HG03280 (cell line): ENCODE results near the gene FARP1.

Experiments used
- ATAC-seq: cut with Tn5 transposase; IDR thresholded peaks from one replicate; pipeline ENCODE4 v1.9.1; 2021; ENCODE audit warnings: mild to moderate bottlenecking, moderate library complexity; ENCODE audit not compliant: unreplicated experiment

Gene FARP1

DNA sequence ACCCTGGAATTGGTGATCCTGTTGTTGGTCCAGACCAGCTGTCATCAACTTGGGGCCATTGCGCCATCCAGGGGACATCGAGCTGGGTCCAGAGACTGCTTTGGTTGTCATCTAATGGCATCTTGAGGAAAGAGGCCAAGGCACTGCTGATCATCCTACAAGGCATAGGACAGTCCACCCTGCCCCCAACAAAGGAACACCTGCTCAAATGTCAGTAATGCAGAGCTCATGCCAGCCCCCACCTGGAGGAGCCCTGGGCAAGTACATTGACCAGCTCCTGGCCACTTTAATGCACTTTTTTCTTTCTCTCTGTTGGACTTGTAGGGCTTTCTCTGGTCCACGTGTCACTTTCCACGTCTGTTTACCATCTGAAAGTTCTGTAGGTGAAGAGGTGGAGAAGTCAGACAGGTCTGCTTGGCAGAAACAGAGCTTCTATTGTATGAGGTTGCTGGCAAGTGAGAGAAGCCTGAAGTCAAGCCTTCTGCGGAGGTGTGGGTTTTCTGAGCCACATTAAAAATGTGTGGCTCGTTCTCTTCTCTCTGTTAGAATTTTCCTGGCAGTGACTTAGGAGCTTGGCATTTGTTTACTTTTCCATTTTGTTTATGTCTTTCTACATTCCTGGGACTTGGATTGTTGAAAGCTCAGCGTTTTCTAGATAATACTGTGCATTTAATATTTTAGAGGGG lies 158.2 kb downstream of the FARP1 start:
- no peak for ATAC-seq

DNA sequence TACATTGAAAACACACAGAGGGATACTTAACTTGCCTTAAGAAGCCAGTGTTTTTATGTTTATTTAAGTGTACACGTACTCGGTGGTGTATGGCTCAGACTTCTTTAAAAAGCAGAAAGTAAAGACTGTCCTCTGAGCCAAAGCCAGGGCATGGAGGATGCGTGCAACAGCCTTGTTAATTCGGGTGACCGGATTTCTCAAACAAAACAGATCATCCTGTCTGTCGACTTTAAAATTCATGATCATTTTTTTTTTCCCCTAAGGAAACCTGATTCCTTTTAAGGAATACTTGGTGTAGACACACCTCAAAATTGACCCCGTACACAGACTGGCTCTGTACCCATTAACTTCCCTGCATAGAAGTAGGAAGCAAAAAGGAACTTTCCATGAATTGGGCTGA lies 158.8 kb downstream of the FARP1 start:
- ATAC-seq = no peak

DNA sequence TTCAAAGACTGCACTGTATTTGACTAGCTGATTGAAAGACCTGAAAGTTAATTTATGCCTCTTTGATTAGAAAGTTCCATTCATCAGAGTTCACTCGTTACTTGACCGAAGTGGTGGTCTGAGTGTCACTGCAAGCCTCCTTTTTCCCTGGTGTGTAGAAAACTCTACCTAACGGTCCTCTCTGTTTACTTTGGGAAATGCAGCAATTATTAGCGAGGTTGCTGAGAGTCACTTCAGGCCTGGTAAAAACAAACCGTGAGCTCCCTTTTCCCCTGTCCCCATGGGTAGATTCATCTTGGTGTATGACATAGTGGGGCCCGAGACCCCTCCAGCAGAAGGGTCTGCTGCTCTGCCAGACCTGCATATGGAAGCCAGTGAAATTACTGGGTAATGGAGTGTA lies 161.0 kb downstream of the FARP1 start:
- ATAC-seq = no peak

DNA sequence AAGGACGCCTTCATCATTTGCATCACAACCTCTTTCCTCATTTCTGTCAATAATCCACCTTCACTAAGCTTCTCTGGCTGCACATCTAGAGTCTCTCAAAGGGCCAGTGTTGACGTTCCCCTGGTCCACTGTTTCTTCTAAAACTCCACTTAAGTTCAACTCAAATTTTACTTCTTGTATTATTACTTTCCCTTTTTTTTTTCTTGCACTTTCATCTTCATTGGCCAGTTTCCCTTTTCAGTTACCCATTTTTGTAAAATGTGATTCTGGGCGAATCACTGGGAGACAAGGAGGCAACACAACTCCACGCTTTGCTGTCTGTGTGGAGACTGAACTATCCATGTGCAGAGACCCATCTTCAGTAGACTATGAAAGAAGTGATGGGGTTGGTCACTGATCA lies 162.8 kb downstream of the FARP1 start:
- ATAC-seq = no peak

DNA sequence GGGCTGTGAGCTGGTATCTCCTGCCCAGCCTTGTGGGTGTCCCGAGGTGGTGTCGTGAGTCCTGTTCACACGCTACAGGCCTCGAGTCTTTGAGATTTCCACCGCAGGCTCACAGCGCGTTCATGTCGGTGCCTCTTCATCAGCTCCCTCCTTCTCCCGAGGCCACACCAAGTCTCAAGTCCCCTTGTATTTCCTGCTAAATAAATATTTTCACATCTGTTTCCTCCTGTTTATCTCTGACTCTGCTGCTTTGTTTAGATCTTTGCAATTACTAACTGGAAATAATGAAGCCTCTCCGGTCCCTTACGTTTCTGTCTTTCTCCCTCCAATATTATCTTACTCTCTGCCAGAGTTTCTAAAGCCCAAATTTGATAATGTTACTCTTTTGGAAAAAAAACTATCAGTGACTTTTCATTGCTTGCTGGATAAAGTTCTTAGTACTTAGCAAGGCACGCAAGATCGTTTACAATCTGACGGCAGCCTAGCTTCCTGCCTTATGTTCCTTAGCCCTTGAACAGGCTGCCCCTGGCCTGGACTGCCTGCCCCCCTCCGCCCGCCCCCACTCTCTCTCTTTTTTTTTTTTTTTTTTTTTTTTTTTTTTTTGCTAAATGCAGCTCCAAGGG lies 164.7 kb downstream of the FARP1 start:
- no peak for ATAC-seq

DNA sequence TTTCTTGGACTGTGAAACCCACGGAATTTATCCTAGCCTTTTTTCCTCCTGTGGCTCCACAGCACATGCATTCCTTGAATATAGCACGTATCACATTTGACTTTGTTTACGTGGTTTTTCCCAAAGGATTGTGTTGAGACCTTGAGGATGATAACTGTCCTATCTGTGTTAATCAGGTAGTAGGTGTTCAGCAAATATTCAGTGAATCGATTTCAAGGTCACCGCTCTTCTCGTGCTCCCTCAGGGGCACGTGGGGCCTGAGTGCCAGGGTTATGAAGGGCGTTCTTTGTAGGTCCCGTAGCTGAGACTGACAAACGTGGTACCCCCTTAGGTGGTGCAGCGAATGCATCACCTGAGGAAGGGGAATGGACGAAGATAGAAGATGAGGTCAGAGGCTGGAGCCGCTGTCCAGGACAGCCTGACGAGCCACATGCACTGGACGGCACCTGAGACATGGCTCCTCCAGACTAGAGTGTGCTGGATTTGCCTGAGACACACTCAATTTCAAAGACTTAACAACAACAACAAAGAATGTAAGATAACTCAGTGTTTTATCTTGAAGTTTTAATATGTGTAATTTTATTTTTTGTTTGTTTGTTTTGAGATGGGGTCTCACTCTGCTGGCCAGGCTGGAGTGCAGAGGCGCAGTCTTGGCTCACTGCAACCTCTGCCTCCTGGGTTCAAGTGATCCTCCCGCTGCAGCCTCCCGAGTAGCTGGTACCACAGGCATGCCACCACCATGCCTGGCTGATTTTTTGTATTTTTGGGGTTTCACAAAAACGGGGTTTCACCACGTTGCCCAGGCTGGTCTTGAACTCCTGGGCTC lies 165.4 kb downstream of the FARP1 start:
- ATAC-seq = no peak

DNA sequence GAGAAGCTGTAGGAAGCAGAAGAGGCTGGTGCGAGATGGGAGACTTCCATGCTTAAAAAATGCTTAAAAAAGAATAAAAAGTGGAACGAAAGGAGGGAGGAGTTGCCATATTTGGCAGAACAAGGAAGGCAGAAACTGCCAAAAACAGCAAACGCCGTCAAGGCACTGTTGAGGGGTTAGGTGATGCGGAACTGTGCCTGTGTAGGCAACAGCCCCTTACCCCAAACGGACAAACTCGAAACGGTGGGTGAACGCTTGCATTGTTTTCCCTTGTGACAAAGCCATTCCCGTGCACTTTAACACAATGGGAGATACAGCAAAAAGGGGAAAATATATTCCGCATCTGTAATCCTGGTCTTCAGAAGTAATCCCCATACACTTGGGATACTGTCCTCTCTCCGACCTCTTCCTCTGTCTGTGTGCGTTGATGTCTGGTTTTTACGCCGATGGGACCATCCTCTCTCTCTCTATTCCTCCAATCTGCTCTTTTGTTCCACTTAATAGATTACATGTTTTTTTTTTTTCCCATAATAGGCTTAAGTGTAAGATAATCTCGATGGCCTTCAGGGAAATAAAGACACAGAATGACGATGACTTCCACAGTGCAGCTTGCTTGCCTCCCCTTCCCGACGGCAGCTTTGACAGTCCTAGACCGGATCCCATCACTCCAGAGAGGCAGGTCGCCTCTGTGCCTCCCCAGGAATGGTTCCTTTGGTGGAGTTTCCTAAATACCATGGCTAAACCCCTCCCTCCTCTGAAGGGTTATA lies 166.9 kb downstream of the FARP1 start:
- ATAC-seq = no peak

DNA sequence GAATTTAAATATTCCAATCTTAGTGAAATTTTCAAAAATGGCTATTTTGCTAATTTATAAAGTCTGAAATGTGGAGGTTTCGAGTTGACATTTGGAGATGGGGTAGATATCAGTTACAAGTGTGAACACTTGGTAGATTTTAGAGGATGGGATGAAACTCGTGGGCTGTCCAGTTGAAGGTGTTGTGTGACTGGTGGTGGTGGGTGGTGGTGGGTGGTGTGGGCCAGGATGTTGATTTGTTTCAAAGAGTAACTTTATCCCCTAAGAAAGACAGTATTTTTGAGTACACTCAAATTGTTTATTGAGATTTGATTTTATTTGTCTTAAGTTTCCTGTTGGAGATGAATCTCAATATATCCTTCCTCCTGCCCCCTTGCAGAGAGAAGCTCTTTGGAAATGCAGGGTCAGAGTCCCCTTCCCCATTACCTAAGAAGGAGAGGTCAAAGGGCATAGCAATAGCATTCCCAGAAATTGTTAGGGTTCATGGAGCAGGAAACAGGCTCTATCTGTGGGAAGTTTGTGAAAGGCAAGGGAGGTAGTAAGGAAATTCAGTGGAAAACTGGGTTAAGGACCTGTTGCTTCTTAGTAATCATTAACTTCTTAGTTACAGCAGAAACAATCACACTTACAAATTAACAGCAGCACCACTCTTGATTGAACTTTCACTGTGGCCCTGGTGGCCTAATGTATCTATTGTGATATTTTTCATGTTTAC lies 167.7 kb downstream of the FARP1 start:
- ATAC-seq = no peak

DNA sequence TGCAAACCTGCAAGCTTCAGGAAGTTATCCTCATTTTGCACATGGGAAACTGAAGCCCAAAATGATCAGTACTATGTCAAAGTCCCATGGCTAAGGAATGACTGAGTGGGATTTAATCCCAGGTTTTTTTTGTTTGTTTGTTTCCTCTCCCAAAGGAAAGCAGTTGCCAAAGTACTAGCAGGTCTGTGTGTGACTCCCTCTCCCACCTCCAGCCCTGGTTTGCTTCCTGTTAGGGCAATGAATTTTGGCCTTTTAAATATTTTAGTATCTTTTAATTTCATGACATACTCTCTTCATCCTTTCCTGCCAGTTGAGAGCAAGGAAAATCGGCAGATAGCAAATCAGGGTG lies 168.3 kb downstream of the FARP1 start:
- ATAC-seq = no peak

DNA sequence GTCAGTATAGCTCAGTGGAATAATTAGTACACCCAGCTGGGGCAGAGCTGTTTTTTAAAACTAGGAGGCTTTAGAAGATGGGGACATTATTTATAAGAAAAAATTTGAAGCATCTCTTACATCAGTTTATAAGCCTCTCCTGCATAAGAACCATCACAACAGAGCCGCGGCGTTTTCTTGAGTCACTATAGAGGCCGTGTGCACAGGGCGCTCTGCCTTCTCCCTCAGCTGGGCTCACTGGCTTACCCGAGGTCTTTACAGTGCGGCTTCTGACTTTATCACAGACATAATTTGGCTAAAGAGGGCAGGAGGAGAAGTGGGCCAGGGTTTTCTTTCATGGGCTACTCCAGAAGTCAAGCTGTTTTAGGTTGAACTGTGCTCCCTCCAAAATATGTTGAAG lies 169.7 kb downstream of the FARP1 start:
- ATAC-seq = no peak

DNA sequence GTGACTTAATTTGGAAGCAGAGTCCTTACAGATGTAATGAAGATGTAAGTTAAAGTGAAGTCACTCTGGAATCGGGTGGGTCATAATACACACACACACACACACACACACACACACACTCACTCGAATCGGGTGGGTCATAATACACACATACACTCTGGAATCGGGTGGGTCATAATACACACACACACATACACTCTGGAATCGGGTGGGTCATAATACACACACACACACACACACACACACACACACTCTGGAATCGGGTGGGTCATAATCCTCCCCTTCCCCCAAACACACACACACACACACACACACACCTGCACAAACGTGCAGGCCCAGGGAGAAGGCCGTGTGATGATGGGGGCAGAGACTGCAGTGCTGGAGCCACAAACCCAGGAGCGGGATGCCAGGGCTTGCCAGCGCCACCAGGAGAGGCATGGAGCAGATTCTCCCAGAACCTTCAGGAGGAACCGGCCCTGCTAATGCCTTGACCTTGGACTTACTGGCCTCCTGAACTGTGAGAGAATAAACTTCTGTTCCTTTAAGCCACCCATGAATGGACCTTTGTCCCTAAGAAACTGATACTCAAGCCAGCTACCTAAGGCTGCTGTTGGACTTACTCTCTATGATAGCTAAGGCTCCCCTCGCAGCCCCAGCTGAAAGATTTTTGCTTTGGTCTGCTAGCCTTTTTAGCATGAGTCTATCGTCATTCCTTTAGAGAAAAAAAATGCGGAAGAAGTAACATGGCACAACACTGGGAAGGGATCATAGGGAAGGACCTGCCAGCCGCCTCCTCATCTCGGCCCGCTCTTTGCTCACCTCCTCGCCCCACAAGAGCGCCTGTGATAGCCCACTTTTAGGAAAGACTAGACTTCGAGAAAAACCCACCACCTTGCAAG lies 170.4 kb downstream of the FARP1 start:
- no peak for ATAC-seq

DNA sequence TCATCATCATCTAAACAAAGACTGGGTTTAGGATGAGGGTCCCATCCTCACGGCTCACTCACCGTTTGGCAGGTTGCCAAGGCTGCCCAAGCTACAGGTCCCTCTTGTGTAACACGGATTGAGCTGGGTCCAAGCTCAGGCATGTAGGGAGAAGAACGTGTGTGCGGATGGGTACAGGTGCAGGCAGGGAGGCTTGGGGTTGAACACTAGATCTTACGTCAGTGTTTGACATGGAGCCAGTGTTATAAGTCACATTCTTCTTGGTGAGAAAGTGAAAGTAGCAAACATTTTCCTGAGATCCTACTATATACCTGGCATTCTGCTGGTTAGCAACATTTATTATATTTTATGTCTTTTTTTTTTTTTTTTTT lies 171.0 kb downstream of the FARP1 start:
- no peak for ATAC-seq

DNA sequence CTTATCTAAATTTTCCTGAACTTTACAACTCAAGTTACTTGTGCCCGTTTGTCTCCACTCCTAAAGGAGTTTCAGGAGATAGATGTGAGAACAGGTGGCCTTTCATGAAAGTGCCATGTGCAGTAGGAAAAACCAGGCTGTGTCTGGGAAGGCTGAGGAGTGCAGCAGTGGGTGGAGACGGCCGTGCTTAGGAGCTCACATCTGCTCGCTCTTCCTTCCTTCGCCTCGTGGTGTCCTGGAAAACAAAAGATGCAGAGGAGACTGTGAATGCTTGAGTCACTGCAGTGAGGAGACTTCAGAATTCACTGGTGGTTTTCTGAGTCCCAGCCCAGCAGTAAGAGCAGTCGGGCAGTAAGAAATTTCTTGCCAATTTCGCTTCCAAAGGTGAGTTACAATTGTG lies 172.6 kb downstream of the FARP1 start:
- ATAC-seq = no peak

DNA sequence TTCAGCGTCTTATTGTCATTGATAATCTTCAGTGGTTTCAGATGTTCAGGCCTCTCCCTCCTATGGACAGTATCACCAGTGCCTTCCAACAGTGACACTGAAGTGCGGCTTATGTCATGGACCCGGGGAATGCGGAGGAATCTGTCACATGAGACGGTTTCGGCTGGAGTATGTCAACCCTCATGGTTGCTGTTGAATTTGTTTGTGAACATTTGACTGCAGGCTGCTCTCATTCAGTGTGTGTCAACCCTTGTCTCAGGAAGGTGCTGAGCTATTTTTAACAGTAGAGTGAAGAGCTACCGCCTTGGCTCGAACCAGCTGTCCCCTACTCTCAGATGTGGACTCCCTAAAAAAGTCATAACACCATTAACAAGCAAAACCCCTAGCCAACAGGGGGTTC lies 173.0 kb downstream of the FARP1 start:
- ATAC-seq = no peak

DNA sequence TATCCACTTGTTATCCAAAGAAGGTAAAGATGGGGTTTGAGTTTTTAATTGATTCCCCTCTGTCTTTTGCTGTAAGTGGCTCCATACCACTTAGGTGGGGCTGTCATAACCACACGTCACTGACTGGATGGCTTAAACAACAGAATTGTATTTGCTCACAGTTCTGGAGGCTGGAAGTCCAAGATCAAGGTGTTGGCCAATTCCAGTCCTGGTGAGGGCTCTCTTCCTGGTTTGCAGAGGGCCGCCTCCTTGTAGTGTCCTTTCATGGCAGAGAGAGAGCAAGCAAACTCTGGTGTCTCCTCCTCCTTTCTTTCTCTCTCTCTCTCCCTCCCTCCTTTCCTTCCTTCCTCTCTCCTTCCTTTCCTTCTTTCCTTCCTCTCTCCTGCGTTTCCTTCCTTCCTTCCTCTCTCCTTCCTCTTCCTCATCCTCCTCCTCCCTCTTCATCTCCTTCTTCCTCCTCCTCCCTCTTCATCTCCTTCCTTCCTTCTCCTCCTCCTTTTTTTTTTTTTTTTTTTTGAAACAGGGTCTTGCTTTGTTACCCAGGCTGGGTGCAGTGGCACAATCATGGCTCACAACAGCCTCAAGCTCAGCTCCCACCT lies 174.8 kb downstream of the FARP1 start:
- ATAC-seq = no peak

DNA sequence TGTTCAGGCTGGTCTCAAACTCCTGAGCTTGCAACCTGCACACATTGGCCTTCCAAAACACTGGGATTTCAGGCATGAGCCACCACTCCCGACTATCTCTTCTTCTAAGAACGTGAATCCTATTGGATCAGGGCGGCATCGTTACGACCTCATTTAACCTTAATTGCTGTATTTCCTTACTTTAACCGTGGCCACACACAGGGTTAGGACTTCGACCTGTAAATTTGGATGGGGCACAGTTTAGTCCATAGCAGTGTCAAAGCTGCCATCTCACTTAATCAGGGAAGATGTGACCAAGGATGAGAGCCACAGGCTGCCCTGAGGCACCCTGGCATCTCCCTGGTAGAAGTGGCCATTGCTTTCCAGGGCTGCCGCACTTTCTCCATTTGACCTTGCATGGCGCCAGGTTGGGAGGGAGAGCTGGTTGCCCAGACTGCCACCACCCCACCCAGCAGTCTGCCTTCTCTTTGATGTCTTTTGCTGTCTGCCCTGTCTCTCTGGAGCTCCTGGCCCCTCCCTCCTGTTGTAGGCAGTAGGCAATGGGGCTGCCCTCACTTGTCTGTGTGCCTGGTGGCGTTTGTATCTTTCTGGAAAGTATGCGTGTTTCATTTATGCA lies 175.5 kb downstream of the FARP1 start:
- ATAC-seq = no peak

DNA sequence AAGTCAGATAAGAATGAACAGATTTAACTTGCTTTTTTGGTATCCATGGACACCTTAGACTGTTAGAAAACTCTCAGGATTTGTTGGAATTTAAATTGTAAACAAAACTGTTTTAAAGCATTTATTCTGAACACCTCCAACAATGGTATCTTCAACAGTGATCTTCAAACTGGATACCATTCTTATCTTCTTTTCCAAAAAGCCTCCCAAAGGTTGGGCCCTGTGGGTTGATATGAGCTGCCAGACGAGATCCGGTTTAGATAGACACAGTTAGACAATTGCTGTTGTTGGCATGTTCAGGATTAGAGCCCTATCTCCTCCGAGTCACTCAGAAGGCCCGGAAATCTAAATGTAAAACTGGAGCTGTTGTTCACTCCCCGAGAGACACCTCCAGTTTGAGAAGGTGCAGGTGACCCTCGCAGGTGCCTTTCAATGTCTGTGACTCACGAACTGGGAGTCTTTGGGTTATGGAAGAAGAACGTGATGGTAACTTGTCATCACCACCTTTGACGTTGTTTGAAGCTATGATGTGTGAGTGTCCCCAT lies 177.7 kb downstream of the FARP1 start:
- ATAC-seq = no peak

DNA sequence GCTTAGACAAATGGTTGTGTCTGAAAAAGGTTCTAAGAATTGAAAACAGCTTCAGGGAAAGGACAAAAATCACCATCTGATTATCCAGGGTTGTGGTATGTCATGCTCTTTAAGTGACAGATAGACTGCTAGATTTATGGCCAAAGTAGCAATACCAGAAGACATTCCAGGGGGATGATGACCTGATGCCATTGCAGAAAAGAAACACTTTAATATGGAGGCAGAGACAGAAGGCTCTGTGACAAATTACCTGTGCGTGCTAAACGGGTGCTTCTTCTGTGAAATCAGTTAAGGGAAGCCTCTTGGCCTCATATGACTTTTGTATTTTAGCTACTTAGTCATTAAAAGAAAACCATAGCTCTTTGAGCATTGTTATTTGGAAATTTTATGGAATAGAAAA lies 178.5 kb downstream of the FARP1 start:
- ATAC-seq = no peak
